ENCODE data around the gene ADCY6. TPM values are rescaled to one million over a fixed set of nuclear protein-coding genes. Genes with fewer than 3 reads are reported as not detected.

The ADCY6 gene
- total RNA-seq, 2 experiments from 2014 or later: 0.15 to 0.21 TPM

- DNase-seq: no peak
- intact Hi-C loops (cut with micrococcal nuclease): no loop called here
- POLR2A ChIA-PET: interaction anchor here (1.2 kb wide), 1 partner anchor 8 kb away, joined by 4 read pairs; no protein-coding TSS in a partner anchor
- Mint-ChIP-seq H3K4me3 (no peak overlapping the region), H3K27ac (no peak overlapping the region), H3K27me3 (no peaks in the 10 kb centered on the region), H3K36me3 (no peaks in the 10 kb centered on the region), H3K9me3 (no peaks in the 10 kb centered on the region), H3K4me1 (ENCODE audit: low read depth) (peaks cover 15% of the 10 kb centered on the region)
- CTCF ChIA-PET: interaction anchor here (0.8 to 2.3 kb wide), 2 partner anchors 8 to 30 kb away, joined by 5 to 21 read pairs; no protein-coding TSS in a partner anchor
Measured at GRCh38 chr12:48823281-48823680, 34.4 kb upstream of the ADCY6 start.

- DNase-seq: no peak
- H3K4me3 Mint-ChIP-seq: no peak overlapping the region
- H3K4me1 Mint-ChIP-seq (ENCODE audit: low read depth): peaks cover 18% of the 10 kb centered on the region
- H3K36me3 Mint-ChIP-seq: no peaks in the 10 kb centered on the region
- H3K27me3 Mint-ChIP-seq: no peaks in the 10 kb centered on the region
- no peak overlapping the region for H3K27ac Mint-ChIP-seq
- no peaks in the 10 kb centered on the region for H3K9me3 Mint-ChIP-seq
- ChIA-PET CTCF (interaction anchor here (1.1 to 2.3 kb wide), 2 partner anchors 8 to 11 kb away, joined by 3 to 21 read pairs; no protein-coding TSS in a partner anchor), POLR2A (no interaction called here)
- intact Hi-C loops (cut with micrococcal nuclease): no loop called here
Measured at GRCh38 chr12:48822711-48823110, 33.8 kb upstream of the ADCY6 start.

GRCh38 chr12:48822139-48822538 is 33.2 kb upstream of the ADCY6 start:
- H3K36me3 Mint-ChIP-seq: no peaks in the 10 kb centered on the region
- H3K4me1 Mint-ChIP-seq (ENCODE audit: low read depth): peaks cover 23% of the 10 kb centered on the region
- intact Hi-C loops (cut with micrococcal nuclease): no loop called here
- no peak overlapping the region for H3K4me3 Mint-ChIP-seq
- peaks cover 3% of the 10 kb centered on the region for H3K27me3 Mint-ChIP-seq
- POLR2A ChIA-PET: no interaction called here
- no peaks in the 10 kb centered on the region for H3K9me3 Mint-ChIP-seq
- no peak for DNase-seq
- no peak overlapping the region for H3K27ac Mint-ChIP-seq
- CTCF ChIA-PET: interaction anchor here (1.1 kb wide), 1 partner anchor 12 kb away, joined by 3 read pairs; no protein-coding TSS in a partner anchor

- Mint-ChIP-seq H3K4me1 (ENCODE audit: low read depth) (peaks cover 34% of the 10 kb centered on the region), H3K36me3 (no peaks in the 10 kb centered on the region), H3K27ac (no peak overlapping the region), H3K4me3 (no peak overlapping the region), H3K9me3 (no peaks in the 10 kb centered on the region), H3K27me3 (peaks cover 7% of the 10 kb centered on the region)
- DNase-seq: no peak
- CTCF ChIA-PET: interaction anchor here (0.9 to 2.1 kb wide), 7 partner anchors 10 to 138 kb away, joined by 3 to 9 read pairs (median 4); partner anchors contain the start of gene ARF3
- intact Hi-C loops (cut with micrococcal nuclease): loop anchor here (1.0 to 5.0 kb wide), 2 partner anchors 68 to 70 kb away; no protein-coding TSS in a partner anchor
- POLR2A ChIA-PET: no interaction called here
Measured at GRCh38 chr12:48819986-48820725, 31.3 kb upstream of the ADCY6 start.

GRCh38 chr12:48818831-48819590 is 30.1 kb upstream of the ADCY6 start:
- peak overlapping the region; percentile 74 for H3K4me3 Mint-ChIP-seq
- peaks cover 7% of the 10 kb centered on the region for H3K27me3 Mint-ChIP-seq
- intact Hi-C loops (cut with micrococcal nuclease): loop anchor here (1.0 to 5.0 kb wide), 2 partner anchors 67 to 71 kb away; no protein-coding TSS in a partner anchor
- peaks cover 29% of the 10 kb centered on the region for H3K4me1 Mint-ChIP-seq (ENCODE audit: low read depth)
- H3K27ac Mint-ChIP-seq: peak overlapping the region; percentile 49
- peak; percentile 73 for DNase-seq
- ChIA-PET CTCF (interaction anchor here (0.5 to 2.1 kb wide), 9 partner anchors 11 to 247 kb away, joined by 3 to 9 read pairs (median 4); partner anchors contain the start of gene ARF3), POLR2A (no interaction called here)
- no peaks in the 10 kb centered on the region for H3K9me3 Mint-ChIP-seq
- no peaks in the 10 kb centered on the region for H3K36me3 Mint-ChIP-seq

GRCh38 chr12:48817873-48818830 is 29.3 kb upstream of the ADCY6 start, which contains the start of gene CACNB3:
Gene CACNB3, plus strand, starts transcription at chr12:48818496. Its CDS starts 434 bp downstream, at chr12:48818930.
- peak within 1 kb of the TSS; percentile 49 for H3K27ac Mint-ChIP-seq
- DNase-seq: peak; percentile 87
- peak within 1 kb of the TSS; percentile 83 for H3K4me3 Mint-ChIP-seq
- POLR2A ChIA-PET: interaction anchor here (1.9 kb wide), 1 partner anchor 34 kb away, joined by 7 read pairs; the partner anchor contains the start of gene DDX23
- peaks cover 7% of the 10 kb centered on the region for H3K27me3 Mint-ChIP-seq
- intact Hi-C loops (cut with micrococcal nuclease): loop anchor here (5.0 kb wide), 1 partner anchor 66 kb away; no protein-coding TSS in a partner anchor
- peaks cover 29% of the 10 kb centered on the region for H3K4me1 Mint-ChIP-seq (ENCODE audit: low read depth)
- CTCF ChIA-PET: interaction anchor here (0.9 kb wide), 1 partner anchor 35 kb away, joined by 5 read pairs; no protein-coding TSS in a partner anchor
- no peaks in the 10 kb centered on the region for H3K36me3 Mint-ChIP-seq
- no peaks in the 10 kb centered on the region for H3K9me3 Mint-ChIP-seq

GRCh38 chr12:48816143-48816854 is 27.4 kb upstream of the ADCY6 start:
- CTCF ChIA-PET: interaction anchor here (1.0 to 3.7 kb wide), 8 partner anchors 7 to 198 kb away, joined by 3 to 36 read pairs (median 15); partner anchors contain the start of gene DDX23
- intact Hi-C loops (cut with micrococcal nuclease): loop anchor here (5.0 kb wide), 1 partner anchor 64 kb away; no protein-coding TSS in a partner anchor
- POLR2A ChIA-PET: interaction anchor here (0.6 to 1.9 kb wide), 5 partner anchors 36 to 134 kb away, joined by 3 to 7 read pairs (median 4); partner anchors contain the start of genes DDX23 and KANSL2

GRCh38 chr12:48815126-48816110 is 26.5 kb upstream of the ADCY6 start:
- CTCF ChIA-PET: interaction anchor here (0.6 to 5.6 kb wide), 43 partner anchors 8 to 279 kb away, joined by 3 to 38 read pairs (median 3); partner anchors contain the start of genes ADCY6, ARF3, CCNT1 and DDX23
- POLR2A ChIA-PET: interaction anchor here (0.5 to 1.8 kb wide), 7 partner anchors 8 to 314 kb away, joined by 3 to 7 read pairs (median 4); partner anchors contain the start of genes DDX23 and KANSL2
- Mint-ChIP-seq H3K4me1 (ENCODE audit: low read depth) (peaks cover 29% of the 10 kb centered on the region), H3K27ac (peak overlapping the region; percentile 48), H3K27me3 (peaks cover 7% of the 10 kb centered on the region), H3K9me3 (no peaks in the 10 kb centered on the region), H3K36me3 (no peaks in the 10 kb centered on the region), H3K4me3 (peak overlapping the region; percentile 88)
- intact Hi-C loops (cut with micrococcal nuclease): loop anchor here (2.0 to 5.0 kb wide), 3 partner anchors 37 to 133 kb away; partner anchors contain the start of genes DDX23 and KANSL2
- DNase-seq: peak; percentile 62

More at GRCh38 chr12:48816143-48816854, 27.4 kb upstream of the ADCY6 start:
- Mint-ChIP-seq H3K9me3 (no peaks in the 10 kb centered on the region), H3K27ac (no peak overlapping the region), H3K4me3 (peak overlapping the region; percentile 88), H3K36me3 (no peaks in the 10 kb centered on the region), H3K27me3 (peaks cover 7% of the 10 kb centered on the region), H3K4me1 (ENCODE audit: low read depth) (peaks cover 29% of the 10 kb centered on the region)
- no peak for DNase-seq
